Measurements from ENCODE around the gene CPB1.

DNA sequence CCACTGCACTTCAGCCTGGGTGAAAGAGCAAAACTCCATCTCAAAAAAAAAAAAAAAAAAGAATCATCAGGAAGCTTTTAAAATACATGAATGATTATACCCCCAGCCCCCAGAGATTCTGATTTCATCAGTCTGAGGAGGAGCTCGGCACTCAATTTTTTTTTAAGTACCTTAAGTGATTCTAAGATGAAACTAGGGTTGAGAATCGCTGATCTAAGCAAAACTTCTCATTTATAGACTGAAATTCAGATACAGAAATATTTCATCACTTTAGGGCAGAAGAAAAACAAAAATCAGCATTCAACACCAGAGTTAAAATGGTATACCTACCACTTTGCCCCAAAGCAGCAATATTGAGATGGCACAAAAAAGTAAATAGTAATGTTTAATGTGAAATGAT is 62.2 kb downstream of the CPB1 start:
- no peak for TF ChIP-seq TAF1 (IDR thresholded peaks at IDR 0.05; ENCODE audit: borderline replicate concordance, insufficient read depth, low read length)
- no peak for TF ChIP-seq POLR2AphosphoS5 (IDR thresholded peaks at IDR 0.05; ENCODE audit: low read depth, low read length)
- TF ChIP-seq SIN3A (IDR thresholded peaks at IDR 0.05; ENCODE audit: borderline replicate concordance, insufficient read depth, low read length): no peak

Data from PFSK-1 (cell line).